ENCODE results near the gene ANKRD7.

The ANKRD7 gene

GRCh38 chr7:118224521-118224920 lies at the start of gene ANKRD7:
Gene ANKRD7 (plus strand): TSS chr7:118224704. CDS start chr7:118224831, 127 bp downstream.
- no peak for DNase-seq (ENCODE audit: low read depth in 2 of 2)

- DNase-seq (ENCODE audit: low read depth in 2 of 2): no peak
Observed at GRCh38 chr7:118175740-118176139, 48.8 kb upstream of the ANKRD7 start.

GRCh38 chr7:118179191-118179590 lies 45.3 kb upstream of the ANKRD7 start:
- no peak for DNase-seq (ENCODE audit: low read depth in 2 of 2)

- DNase-seq (ENCODE audit: low read depth in 2 of 2): no peak
Observed at GRCh38 chr7:118182593-118183427, 41.7 kb upstream of the ANKRD7 start.

- DNase-seq (ENCODE audit: low read depth in 2 of 2): no peak
Observed at GRCh38 chr7:118183428-118183785, 41.1 kb upstream of the ANKRD7 start.

- peak; percentile 88 to 93 for DNase-seq (ENCODE audit: low read depth in 2 of 2)
Observed at GRCh38 chr7:118183786-118184564, 40.5 kb upstream of the ANKRD7 start, which contains the start of gene LSM8. Gene LSM8 (plus strand): TSS chr7:118184164. CDS start chr7:118184224, 60 bp downstream.

- no peak for DNase-seq (ENCODE audit: low read depth in 2 of 2)
Observed at GRCh38 chr7:118184565-118184940, 40.0 kb upstream of the ANKRD7 start.

GRCh38 chr7:118185163-118185860 lies 39.2 kb upstream of the ANKRD7 start:
- no peak for DNase-seq (ENCODE audit: low read depth in 2 of 2)

GRCh38 chr7:118186501-118186900 lies 38.0 kb upstream of the ANKRD7 start:
- DNase-seq (ENCODE audit: low read depth in 2 of 2): no peak

- no peak for DNase-seq (ENCODE audit: low read depth in 2 of 2)
Observed at GRCh38 chr7:118194571-118194970, 29.9 kb upstream of the ANKRD7 start.

- no peak for DNase-seq (ENCODE audit: low read depth in 2 of 2)
Observed at GRCh38 chr7:118195837-118196474, 28.5 kb upstream of the ANKRD7 start.

GRCh38 chr7:118202061-118202460 lies 22.4 kb upstream of the ANKRD7 start:
- DNase-seq (ENCODE audit: low read depth in 2 of 2): no peak

GRCh38 chr7:118214051-118214832 lies 10.3 kb upstream of the ANKRD7 start:
- DNase-seq (ENCODE audit: low read depth in 2 of 2): peak; percentile 72 to 76

GRCh38 chr7:118214833-118215182 lies 9.7 kb upstream of the ANKRD7 start:
- no peak for DNase-seq (ENCODE audit: low read depth in 2 of 2)

- no peak for DNase-seq (ENCODE audit: low read depth in 2 of 2)
Observed at GRCh38 chr7:118217210-118217619, 7.3 kb upstream of the ANKRD7 start.

GRCh38 chr7:118218413-118219156 lies 5.9 kb upstream of the ANKRD7 start:
- DNase-seq (ENCODE audit: low read depth in 2 of 2): no peak

- DNase-seq (ENCODE audit: low read depth in 2 of 2): no peak
Observed at GRCh38 chr7:118219157-118219512, 5.4 kb upstream of the ANKRD7 start.

GRCh38 chr7:118220583-118220982 lies 3.9 kb upstream of the ANKRD7 start:
- no peak for DNase-seq (ENCODE audit: low read depth in 2 of 2)

GRCh38 chr7:118222591-118222990 lies 1.9 kb upstream of the ANKRD7 start:
- DNase-seq (ENCODE audit: low read depth in 2 of 2): no peak

- DNase-seq (ENCODE audit: low read depth in 2 of 2): no peak
Observed at GRCh38 chr7:118232837-118233236, 8.3 kb downstream of the ANKRD7 start.
